Measurements from ENCODE around the gene MYOZ1.

MYOZ1 gene

DNA sequence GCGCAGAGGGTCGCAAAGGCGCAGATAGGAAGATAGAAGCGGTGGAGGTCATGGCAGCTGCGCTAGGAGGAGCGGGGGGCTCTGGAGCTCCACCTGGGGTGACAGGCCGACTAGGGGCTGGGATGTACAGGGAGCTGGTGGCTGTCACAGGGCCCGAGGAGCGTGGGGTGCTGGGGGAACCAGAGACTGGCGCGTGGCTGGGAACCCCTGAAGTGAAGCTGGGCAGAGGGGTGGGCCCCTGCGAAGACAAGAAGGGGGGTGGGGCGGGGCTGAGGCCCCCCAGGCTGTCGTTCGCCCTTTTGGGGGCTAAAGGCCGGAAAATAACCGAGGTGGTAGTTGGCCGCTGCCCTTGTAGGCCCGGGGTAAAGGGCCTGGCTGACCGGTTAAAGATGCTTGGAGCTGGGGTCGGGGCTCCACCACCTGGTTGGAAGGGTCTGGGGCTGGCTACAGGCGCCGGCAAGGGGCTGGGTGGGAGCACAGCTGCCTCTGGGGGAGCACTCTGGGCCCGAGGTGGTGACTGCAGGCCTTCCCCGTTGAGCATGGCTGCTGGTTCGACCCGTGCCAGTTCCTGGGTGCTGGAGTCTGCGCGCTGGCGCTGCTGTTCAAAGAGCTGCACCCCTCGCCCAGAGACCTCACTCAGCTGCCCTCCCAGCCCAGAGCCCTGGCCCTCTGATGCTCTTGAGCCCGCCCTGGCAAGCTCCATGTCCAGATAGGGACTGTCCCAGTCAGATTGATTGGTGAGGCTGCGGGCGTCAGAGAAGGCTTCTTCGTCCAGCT is 6.8 kb upstream of the MYOZ1 start:
- Histone ChIP-seq H3K9ac (ENCODE audit: insufficient read length) (no peak overlapping the region), H3K27ac (no peak overlapping the region), H3K9me3 (ENCODE audit: low read depth, low read length) (no peaks in the 10 kb centered on the region), H3K4me3 (peak overlapping the region; percentile 55), H3K36me3 (ENCODE audit: insufficient read depth, low read length) (no peaks in the 10 kb centered on the region)
- TF ChIP-seq EZH2 (IDR thresholded peaks at IDR 0.05) (no peak), POLR2AphosphoS5 (IDR thresholded peaks at IDR 0.05; ENCODE audit: borderline replicate concordance, low read depth, low read length) (no peak), FOXP2 (optimal IDR thresholded peaks at IDR 0.05; ENCODE audit: control extremely low read depth, extremely low read length, insufficient read depth) (no peak)
- no peak for DNase-seq (ENCODE audit: low read depth, low spot score)

GRCh38 chr10:73647211-73647874 is 6.1 kb upstream of the MYOZ1 start:
- H3K9ac ChIP-seq (ENCODE audit: insufficient read length): no peak overlapping the region
- no peak for DNase-seq (ENCODE audit: low read depth, low spot score)
- no peak overlapping the region for H3K27ac ChIP-seq
- H3K9me3 ChIP-seq (ENCODE audit: low read depth, low read length): no peaks in the 10 kb centered on the region
- no peaks in the 10 kb centered on the region for H3K36me3 ChIP-seq (ENCODE audit: insufficient read depth, low read length)
- peak overlapping the region; percentile 55 for H3K4me3 ChIP-seq
- TF ChIP-seq FOXP2 (optimal IDR thresholded peaks at IDR 0.05; ENCODE audit: control extremely low read depth, extremely low read length, insufficient read depth): no peak
- no peak for TF ChIP-seq EZH2 (IDR thresholded peaks at IDR 0.05)
- TF ChIP-seq POLR2AphosphoS5 (IDR thresholded peaks at IDR 0.05; ENCODE audit: borderline replicate concordance, low read depth, low read length): no peak

DNA sequence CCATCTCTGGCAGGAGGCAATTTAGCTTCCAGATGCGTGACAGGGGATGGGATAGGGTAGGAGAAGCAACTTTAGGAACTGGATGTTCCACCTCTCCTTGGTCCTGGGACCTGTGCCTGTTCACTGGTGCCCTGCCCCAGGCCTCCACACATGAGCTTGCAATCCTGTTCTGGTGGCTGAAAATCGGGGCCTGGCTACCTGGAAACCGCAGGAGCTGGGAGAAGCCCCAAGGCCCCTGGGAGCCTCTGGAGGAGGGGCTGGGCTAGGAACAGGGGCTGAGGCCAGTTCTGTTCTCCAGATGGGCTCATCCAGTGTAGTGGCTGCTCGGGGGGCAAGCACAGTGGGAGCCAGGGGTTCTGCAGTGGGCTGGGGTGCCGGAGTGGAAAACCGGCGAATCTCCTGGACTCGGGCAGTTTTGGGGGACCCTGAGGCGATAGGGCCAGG is 5.3 kb upstream of the MYOZ1 start:
- Histone ChIP-seq H3K9ac (ENCODE audit: insufficient read length) (no peak overlapping the region), H3K36me3 (ENCODE audit: insufficient read depth, low read length) (no peaks in the 10 kb centered on the region), H3K9me3 (ENCODE audit: low read depth, low read length) (no peaks in the 10 kb centered on the region), H3K4me3 (no peak overlapping the region), H3K27ac (no peak overlapping the region)
- TF ChIP-seq EZH2 (IDR thresholded peaks at IDR 0.05): no peak
- no peak for TF ChIP-seq FOXP2 (optimal IDR thresholded peaks at IDR 0.05; ENCODE audit: control extremely low read depth, extremely low read length, insufficient read depth)
- TF ChIP-seq POLR2AphosphoS5 (IDR thresholded peaks at IDR 0.05; ENCODE audit: borderline replicate concordance, low read depth, low read length): no peak
- no peak for DNase-seq (ENCODE audit: low read depth, low spot score)

- Histone ChIP-seq H3K9ac (ENCODE audit: insufficient read length) (no peak overlapping the region), H3K4me3 (no peak overlapping the region), H3K9me3 (ENCODE audit: low read depth, low read length) (no peaks in the 10 kb centered on the region), H3K36me3 (ENCODE audit: insufficient read depth, low read length) (no peaks in the 10 kb centered on the region), H3K27ac (no peak overlapping the region)
- DNase-seq (ENCODE audit: low read depth, low spot score): no peak
- no peak for TF ChIP-seq FOXP2 (optimal IDR thresholded peaks at IDR 0.05; ENCODE audit: control extremely low read depth, extremely low read length, insufficient read depth)
- TF ChIP-seq EZH2 (IDR thresholded peaks at IDR 0.05): no peak
- TF ChIP-seq POLR2AphosphoS5 (IDR thresholded peaks at IDR 0.05; ENCODE audit: borderline replicate concordance, low read depth, low read length): no peak
These were observed 4.0 kb upstream of the MYOZ1 start for GRCh38 chr10:73645251-73645650.

- Histone ChIP-seq H3K27ac (no peak overlapping the region), H3K9me3 (ENCODE audit: low read depth, low read length) (no peaks in the 10 kb centered on the region), H3K36me3 (ENCODE audit: insufficient read depth, low read length) (no peaks in the 10 kb centered on the region), H3K4me3 (no peak overlapping the region), H3K9ac (ENCODE audit: insufficient read length) (no peak overlapping the region)
- DNase-seq (ENCODE audit: low read depth, low spot score): no peak
- TF ChIP-seq EZH2 (IDR thresholded peaks at IDR 0.05): no peak
- TF ChIP-seq FOXP2 (optimal IDR thresholded peaks at IDR 0.05; ENCODE audit: control extremely low read depth, extremely low read length, insufficient read depth): no peak
- no peak for TF ChIP-seq POLR2AphosphoS5 (IDR thresholded peaks at IDR 0.05; ENCODE audit: borderline replicate concordance, low read depth, low read length)
These were observed 3.5 kb upstream of the MYOZ1 start for GRCh38 chr10:73644767-73645166.

DNA sequence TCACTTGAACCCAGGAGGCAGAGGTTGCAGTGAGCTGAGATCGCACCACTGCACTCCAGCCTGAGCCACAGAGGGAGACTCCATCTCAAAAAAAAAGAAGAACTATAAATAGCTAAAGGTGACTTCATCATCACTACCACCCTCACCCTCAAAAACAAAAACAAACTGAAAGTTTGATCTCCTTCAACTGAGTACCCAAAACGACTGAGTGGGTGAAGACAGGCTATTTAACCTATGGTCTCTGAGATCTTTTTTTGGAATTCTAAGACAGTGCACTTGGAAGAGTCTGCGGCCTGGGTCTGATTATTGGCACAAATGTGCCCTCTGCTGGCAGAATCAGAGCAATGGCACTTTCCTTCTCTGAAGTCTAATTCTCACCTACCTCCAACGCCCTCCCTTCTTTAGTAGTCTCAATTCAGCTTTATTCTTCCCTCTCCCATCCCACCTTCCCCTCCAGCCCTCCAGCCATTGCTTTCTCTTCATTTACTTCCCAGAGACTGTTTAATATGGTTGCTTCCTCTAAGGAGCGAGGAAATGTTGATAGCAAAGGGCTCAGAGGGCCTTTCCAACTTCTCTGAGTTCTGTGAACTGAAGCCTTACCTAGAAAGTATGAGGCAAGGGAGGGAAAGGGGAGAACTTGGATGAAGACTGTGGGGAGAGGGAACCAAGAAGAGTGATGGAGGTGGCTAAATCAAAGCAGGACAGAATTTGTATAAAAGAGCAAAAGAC is 2.9 kb upstream of the MYOZ1 start:
- no peak overlapping the region for H3K27ac ChIP-seq
- H3K4me3 ChIP-seq: no peak overlapping the region
- no peaks in the 10 kb centered on the region for H3K9me3 ChIP-seq (ENCODE audit: low read depth, low read length)
- no peak overlapping the region for H3K9ac ChIP-seq (ENCODE audit: insufficient read length)
- DNase-seq (ENCODE audit: low read depth, low spot score): no peak
- no peaks in the 10 kb centered on the region for H3K36me3 ChIP-seq (ENCODE audit: insufficient read depth, low read length)
- TF ChIP-seq FOXP2 (optimal IDR thresholded peaks at IDR 0.05; ENCODE audit: control extremely low read depth, extremely low read length, insufficient read depth): no peak
- no peak for TF ChIP-seq POLR2AphosphoS5 (IDR thresholded peaks at IDR 0.05; ENCODE audit: borderline replicate concordance, low read depth, low read length)
- TF ChIP-seq EZH2 (IDR thresholded peaks at IDR 0.05): no peak

GRCh38 chr10:73643362-73643761 is 2.1 kb upstream of the MYOZ1 start:
- TF ChIP-seq FOXP2 (optimal IDR thresholded peaks at IDR 0.05; ENCODE audit: control extremely low read depth, extremely low read length, insufficient read depth) (no peak), EZH2 (IDR thresholded peaks at IDR 0.05) (no peak), POLR2AphosphoS5 (IDR thresholded peaks at IDR 0.05; ENCODE audit: borderline replicate concordance, low read depth, low read length) (no peak)

DNA sequence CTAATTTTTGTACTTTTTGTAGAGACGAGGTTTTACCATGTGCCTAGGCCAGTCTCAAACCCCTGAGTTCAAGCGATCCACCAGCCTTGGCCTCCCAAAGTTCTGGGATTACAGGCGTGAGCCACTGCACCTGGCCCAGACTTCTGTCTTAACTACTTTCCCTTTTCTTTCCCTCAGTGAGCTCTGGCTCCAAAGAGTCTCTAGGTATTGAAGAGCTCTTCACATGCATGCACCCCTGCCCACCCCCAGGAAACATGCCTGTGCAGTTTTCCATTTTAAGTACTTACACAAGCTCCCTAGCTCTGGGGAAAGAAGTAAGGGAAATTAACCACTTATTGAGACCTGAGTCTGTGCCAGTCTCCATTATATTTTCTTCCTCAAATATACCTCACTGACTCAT is 2.0 kb downstream of the MYOZ1 start:
- H3K4me3 ChIP-seq: no peak overlapping the region
- no peaks in the 10 kb centered on the region for H3K9me3 ChIP-seq (ENCODE audit: low read depth, low read length)
- no peak overlapping the region for H3K27ac ChIP-seq
- no peak overlapping the region for H3K9ac ChIP-seq (ENCODE audit: insufficient read length)
- DNase-seq (ENCODE audit: low read depth, low spot score): no peak
- H3K36me3 ChIP-seq (ENCODE audit: insufficient read depth, low read length): no peaks in the 10 kb centered on the region
- TF ChIP-seq POLR2AphosphoS5 (IDR thresholded peaks at IDR 0.05; ENCODE audit: borderline replicate concordance, low read depth, low read length): no peak
- TF ChIP-seq EZH2 (IDR thresholded peaks at IDR 0.05): no peak
- no peak for TF ChIP-seq FOXP2 (optimal IDR thresholded peaks at IDR 0.05; ENCODE audit: control extremely low read depth, extremely low read length, insufficient read depth)

More at GRCh38 chr10:73643362-73643761, 2.1 kb upstream of the MYOZ1 start:
- Histone ChIP-seq H3K9me3 (ENCODE audit: low read depth, low read length) (no peaks in the 10 kb centered on the region), H3K9ac (ENCODE audit: insufficient read length) (no peak overlapping the region), H3K36me3 (ENCODE audit: insufficient read depth, low read length) (no peaks in the 10 kb centered on the region), H3K4me3 (no peak overlapping the region), H3K27ac (no peak overlapping the region)
- DNase-seq (ENCODE audit: low read depth, low spot score): no peak

Data from SK-N-MC (cell line).